ENCODE results near the gene NR1H2.

- TF ChIP-seq EZH2phosphoT487 (IDR thresholded peaks at IDR 0.05; ENCODE audit: insufficient read depth, low read depth) (no peak), EZH2 (IDR thresholded peaks at IDR 0.05; ENCODE audit: insufficient read depth, poor library complexity, severe bottlenecking) (no peak)
These were observed 30.6 kb downstream of the NR1H2 start for GRCh38 chr19:50406829-50407228.

Data from GM23248 (cell line).